Placental epithelial cell (primary cell): ENCODE results near the gene DNAJC13. TPM values are rescaled to one million over a fixed set of nuclear protein-coding genes. Genes with fewer than 3 reads are reported as not detected.

ENCODE experiments used
- total RNA-seq: library from RNA; depleted of rRNA; stranded (reverse); fragments of >200 nt; gene quantifications from 2 replicates; pipeline ENCODE4 v1.2.3, GENCODE V29; 2012

Gene DNAJC13, protein sequence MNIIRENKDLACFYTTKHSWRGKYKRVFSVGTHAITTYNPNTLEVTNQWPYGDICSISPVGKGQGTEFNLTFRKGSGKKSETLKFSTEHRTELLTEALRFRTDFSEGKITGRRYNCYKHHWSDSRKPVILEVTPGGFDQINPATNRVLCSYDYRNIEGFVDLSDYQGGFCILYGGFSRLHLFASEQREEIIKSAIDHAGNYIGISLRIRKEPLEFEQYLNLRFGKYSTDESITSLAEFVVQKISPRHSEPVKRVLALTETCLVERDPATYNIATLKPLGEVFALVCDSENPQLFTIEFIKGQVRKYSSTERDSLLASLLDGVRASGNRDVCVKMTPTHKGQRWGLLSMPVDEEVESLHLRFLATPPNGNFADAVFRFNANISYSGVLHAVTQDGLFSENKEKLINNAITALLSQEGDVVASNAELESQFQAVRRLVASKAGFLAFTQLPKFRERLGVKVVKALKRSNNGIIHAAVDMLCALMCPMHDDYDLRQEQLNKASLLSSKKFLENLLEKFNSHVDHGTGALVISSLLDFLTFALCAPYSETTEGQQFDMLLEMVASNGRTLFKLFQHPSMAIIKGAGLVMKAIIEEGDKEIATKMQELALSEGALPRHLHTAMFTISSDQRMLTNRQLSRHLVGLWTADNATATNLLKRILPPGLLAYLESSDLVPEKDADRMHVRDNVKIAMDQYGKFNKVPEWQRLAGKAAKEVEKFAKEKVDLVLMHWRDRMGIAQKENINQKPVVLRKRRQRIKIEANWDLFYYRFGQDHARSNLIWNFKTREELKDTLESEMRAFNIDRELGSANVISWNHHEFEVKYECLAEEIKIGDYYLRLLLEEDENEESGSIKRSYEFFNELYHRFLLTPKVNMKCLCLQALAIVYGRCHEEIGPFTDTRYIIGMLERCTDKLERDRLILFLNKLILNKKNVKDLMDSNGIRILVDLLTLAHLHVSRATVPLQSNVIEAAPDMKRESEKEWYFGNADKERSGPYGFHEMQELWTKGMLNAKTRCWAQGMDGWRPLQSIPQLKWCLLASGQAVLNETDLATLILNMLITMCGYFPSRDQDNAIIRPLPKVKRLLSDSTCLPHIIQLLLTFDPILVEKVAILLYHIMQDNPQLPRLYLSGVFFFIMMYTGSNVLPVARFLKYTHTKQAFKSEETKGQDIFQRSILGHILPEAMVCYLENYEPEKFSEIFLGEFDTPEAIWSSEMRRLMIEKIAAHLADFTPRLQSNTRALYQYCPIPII (N-terminal part only)
- total RNA-seq = 43.2 and 55.0 TPM in 2 replicates

DNA sequence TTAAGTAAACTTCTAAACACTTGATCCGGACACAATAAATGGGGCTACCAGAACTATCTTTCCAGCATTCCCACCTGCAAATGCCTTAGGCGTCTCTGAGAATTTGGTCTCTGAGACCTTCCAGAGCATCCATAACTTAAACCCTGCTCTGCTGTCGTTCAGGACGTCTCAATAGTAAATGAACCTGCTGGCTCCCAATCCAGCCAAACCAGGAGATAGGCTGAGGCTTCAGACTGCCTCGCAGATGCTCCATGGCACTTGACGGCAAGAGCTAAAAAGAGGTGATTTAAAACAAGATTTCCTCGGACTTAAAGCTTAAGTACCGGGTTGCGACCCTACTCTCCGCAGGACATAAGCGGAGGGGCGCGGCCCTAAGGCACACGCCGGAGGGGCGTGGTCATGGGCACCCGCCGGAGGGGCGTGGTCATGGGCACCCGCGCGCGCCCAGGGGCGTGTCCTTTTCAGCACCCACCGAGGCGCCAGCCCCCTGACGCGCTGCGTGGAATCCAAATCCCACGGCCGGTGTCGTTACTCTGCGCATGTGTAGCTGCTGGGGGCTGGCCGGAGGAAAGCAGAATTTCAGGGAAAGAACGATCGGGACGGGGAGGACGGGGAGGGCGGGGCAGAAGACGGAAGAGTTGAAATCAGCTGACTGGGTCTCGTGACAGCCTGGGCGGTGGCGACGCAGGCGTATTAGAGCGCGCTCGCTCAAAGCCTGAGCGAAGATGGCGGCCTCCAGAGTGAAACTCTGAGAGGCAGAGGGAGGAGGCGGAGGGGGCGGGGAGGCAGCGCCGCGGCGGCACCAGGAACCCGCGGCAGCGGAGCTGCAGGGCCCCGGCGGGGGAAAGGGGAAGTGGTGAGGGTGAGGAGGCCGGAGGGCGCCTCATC, at the start of gene DNAJC13:
DNAJC13 (plus strand) TSS at position 696 of the 888 bp plus-strand sequence. CDS start 17,049 bp downstream, outside the sequence.

Other genes with a start within 250 kb of the DNAJC13 start
- gene ACP3, start 100.1 kb upstream of the DNAJC13 start, total RNA-seq = 0.39 TPM in 1 of 2 replicates, not detected in the other
- not detected in 2 replicates for gene ACKR4, start 179.8 kb downstream of the DNAJC13 start, total RNA-seq
- 16.1 and 20.4 TPM in 2 replicates for gene ACAD11, start 242.3 kb downstream of the DNAJC13 start, total RNA-seq
- gene UBA5, start 242.8 kb downstream of the DNAJC13 start, total RNA-seq = 37.6 and 37.7 TPM in 2 replicates